GM15510 (cell line): Measurements from ENCODE around the gene APBB1.

Experiments used
- POLR2A ChIP-seq: IDR thresholded peaks from 3 replicates; pipeline ENCODE4 v1.6.1; 2011; ENCODE audit warnings: borderline replicate concordance; ENCODE audit not compliant: insufficient read length; ENCODE audit errors: extremely low read depth

The APBB1 gene

GRCh38 chr11:6419009-6419631 lies at the start of gene APBB1:
APBB1 (minus strand) TSS chr11:6419094; CDS start chr11:6411347, 7,747 bp downstream.
- no peak for TF ChIP-seq POLR2A

DNA sequence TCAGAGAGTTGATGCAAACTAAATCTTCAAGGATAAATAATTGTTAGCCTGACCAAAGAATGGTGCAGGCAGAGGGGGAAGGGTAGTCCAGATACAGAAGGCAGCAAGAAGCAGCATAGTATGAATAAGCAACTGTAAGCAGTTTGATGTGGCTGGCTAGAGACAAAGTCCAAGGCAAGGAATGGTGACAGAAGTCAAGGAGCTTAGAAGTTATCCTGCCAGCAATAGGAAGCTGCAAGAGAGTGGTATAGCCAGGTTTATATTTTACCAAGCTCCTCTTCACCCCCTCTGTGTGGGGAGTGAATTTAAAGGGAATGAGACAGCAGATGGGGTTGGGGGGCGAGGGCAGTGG lies 40.2 kb upstream of the APBB1 start:
- no peak for TF ChIP-seq POLR2A

GRCh38 chr11:6458352-6459098 lies 39.6 kb upstream of the APBB1 start:
- no peak for TF ChIP-seq POLR2A

GRCh38 chr11:6457581-6458320 lies 38.9 kb upstream of the APBB1 start:
- no peak for TF ChIP-seq POLR2A

DNA sequence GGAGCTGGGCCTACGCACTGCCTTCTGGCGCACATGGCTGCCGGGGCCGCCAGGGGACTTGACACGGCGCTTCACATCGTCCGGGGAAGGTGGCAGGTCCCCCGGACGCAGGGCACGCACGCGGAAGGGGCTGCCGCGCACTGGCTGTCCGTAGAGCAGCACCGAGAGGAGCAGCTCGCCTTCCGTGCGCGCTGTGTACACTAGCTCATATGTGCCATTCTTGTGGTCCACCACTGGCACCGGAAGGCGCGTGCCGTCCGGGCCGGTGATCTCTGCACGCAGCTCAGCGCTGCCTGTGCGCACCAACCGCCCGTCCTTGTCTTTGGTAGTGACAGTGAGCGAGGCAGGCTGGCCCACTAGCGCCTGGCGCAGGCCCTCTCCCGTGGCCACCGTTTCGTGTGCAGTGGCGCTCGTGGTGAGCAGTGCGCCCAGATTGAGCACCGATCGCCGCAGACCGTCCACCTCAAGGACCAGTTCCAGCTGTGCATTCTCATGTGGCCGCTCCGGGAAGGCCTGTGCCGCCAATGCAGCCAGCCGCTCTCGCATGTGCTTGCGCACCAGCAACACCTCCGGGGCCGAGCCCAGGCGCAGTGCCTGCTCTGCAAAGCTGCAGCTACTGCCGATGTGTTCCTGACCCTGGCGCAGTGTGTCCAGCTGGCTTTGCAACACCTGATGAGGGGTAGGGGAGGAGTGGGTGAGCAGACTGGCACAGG lies 37.6 kb upstream of the APBB1 start:
- TF ChIP-seq POLR2A = no peak

GRCh38 chr11:6455070-6455469 lies 36.2 kb upstream of the APBB1 start:
- TF ChIP-seq POLR2A = no peak

GRCh38 chr11:6453152-6453551 lies 34.3 kb upstream of the APBB1 start:
- no peak for TF ChIP-seq POLR2A

DNA sequence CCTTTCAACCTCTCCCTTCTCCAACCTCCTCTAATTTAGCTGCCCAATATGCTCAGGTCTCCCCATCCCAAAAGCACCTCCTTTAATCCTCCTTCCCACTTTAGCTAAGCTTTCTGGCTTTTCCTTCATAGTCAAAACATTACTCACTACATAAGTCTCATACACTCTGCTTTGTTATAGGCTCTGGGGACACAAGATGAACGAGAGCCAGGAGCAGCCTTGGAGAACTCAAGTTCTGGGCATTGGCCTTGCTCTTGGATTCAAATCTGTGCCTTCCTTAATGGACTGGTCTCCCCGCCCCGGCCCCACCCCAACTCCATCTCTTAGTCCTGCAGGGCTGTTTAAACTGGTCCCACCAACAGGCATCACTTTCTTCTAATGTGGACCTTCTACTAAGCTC lies 33.3 kb upstream of the APBB1 start:
- TF ChIP-seq POLR2A = no peak

DNA sequence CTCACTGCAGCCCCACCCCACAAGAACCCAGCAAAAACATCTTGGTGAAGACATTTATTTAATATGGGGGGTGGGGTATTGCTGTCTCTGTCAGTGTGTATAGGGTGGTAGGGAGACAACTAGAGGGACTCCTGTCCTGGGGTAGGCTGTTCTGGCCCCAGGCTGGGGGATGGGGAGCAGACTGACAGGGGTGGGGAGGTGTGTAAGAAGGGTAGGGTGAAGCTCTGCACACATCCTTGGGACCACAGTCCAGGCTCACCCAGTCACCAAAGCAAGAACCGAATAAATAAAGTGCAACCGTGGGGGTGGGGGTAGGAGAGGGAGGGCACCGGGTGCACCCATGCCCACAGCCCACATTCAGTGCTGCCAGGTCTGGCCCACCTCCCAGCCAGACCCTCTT lies 29.7 kb upstream of the APBB1 start:
- TF ChIP-seq POLR2A = no peak

- no peak for TF ChIP-seq POLR2A
Measured at GRCh38 chr11:6443269-6444003, 24.5 kb upstream of the APBB1 start.

DNA sequence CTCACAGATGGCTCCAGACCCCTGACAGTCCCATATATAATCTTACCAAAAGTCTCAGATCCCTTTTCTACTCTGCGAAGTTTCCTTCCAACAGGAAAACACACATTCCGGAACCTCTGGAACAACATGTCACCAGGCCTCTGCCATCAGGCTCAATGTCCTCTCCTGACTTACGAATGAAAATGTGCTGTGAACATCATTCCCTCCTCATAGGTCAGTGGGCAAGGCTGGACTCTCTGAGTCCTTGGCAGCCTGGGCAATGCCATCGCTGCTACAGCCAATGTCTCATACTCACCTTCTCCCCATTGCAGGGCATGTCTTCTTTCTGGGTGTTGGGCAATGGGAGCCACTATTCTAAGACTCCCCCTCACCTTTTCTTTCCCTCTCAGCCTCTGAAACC lies 23.5 kb upstream of the APBB1 start:
- no peak for TF ChIP-seq POLR2A

GRCh38 chr11:6440906-6441358 lies 22.0 kb upstream of the APBB1 start, which contains the start of gene HPX:
HPX (minus strand) TSS chr11:6440987; CDS start chr11:6440963, 24 bp downstream.
- no peak for TF ChIP-seq POLR2A

DNA sequence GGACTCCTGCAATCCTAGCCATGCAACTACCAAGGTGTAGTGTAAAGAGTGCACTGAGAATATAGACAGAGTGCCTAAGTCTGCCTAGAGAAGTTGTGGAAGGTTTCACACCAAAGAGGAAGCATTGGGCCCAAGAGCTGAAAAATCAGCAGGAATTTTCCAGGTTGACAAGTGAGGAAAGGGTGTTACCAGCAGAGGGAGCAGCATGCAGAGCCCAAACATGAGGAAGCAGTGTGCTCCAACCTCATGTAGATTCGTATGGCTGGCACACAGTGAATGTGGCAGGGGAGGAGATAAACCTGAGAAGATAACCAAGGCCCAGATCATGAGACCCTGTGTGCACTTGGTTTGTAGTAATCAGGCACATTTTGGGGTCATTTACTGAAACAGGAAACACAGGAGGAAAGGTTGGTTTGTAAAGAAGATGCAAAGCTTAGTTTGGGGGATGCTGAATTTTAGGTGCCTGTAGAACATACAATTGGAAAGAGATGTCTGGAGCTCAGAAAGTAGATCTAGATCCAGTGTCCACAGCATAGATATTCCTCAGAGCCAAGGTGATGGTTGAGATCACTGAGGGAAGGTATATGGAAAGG lies 20.2 kb upstream of the APBB1 start:
- TF ChIP-seq POLR2A = no peak

GRCh38 chr11:6437993-6438392 lies 19.1 kb upstream of the APBB1 start:
- TF ChIP-seq POLR2A = no peak
